HG03432 (cell line): Measurements from ENCODE around the gene ZNF620.
"Not testable (repeated sequence)": the region's sequence is repeated elsewhere in the genome, so short reads cannot be mapped to it uniquely, and the experiment has no call there.

ENCODE experiments used
- ATAC-seq: cut with Tn5 transposase; IDR thresholded peaks from one replicate; pipeline ENCODE4 v1.9.1; 2021; ENCODE audit warnings: mild to moderate bottlenecking, moderate library complexity; ENCODE audit not compliant: unreplicated experiment

Gene ZNF620

DNA sequence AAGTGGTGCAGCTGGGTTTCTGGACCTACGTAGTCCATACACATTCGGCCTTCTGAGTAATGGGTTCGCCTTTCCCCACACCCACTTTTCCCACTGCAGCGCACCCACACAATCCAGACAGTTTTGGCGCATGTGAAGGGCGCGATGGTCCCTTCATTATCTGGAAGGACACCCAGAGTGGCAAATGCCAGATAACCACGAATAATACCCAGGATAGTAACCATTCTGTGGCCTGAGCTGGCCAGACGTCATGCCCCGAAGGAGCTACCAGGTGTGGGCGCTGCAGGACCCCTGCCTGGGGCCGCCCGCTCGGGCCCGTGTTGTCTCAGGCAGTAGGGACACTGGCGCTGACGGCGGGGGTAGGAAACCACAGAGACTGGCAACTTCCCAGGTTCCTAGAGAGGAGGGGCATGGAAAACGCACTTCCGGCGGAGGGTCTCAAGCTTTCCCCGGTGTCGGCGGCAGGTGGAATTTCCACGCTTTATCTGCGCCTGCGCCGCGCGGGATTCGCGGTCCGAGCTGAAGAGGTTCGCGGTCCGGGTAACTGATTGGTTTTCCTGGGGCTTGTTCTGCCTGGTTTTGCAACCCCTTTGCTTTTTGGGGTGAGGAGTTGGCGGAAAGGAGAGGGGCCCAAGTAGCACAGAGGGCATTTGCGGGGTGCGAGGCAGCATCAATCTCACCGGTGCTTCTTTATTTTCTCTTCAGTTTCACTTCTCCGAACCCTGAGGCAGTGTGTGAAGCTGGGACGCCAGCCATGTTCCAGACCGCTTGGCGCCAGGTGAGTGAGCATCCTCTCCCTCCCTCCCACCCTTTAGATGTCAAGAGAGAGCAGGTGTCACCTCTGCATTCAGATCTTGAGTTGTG is at the start of gene ZNF620:
ZNF620 (plus strand) TSS at position 441 of the 864 bp plus-strand sequence; CDS start at position 755, 314 bp downstream.
- peak; percentile 93 for ATAC-seq

GRCh38 chr3:40456279-40456939 is 49.4 kb upstream of the ZNF620 start:
- ATAC-seq: no peak

DNA sequence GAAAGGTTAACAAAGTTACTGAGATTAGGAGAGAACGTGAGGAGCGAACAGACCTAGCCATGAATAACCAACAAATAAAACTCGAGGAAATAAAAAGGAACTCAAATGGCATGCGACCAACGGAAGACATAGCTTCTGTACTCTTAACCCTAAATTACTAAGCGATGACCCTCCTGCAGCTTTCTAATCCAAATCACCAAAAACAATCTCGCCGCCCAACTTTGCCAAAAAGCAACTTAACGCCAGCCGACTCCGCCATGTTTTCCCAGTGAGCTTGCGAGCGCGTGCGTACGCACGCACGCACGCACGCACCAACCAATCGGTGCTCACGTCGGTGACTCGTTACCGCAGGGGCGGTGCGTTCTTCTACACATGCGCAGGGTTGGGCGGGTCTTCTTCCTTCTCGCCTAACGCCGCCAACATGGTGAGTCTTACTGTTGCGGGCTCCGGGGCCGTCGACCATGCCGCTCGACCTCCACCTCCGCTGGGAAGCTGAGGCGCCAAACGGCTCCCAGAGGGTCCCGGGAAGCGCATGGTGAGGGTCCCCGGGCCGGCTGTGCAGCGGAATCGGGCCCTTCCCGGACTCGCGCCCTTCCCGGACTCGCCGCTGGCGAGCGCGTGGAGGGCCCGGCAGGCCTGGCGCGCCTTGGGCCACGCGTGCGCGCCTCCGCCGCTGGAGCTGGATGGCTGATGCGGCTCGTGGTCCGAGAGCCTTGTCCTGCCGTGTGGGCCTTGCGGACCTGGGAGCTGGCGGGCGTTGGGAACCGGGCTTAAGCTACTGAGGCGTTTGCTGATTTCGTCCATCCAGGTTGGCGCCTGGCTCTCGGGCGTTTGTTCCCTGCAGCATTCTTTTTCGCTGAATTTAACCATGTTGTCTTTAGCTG is 48.7 kb upstream of the ZNF620 start, which contains the start of gene RPL14:
RPL14 (plus strand) TSS at position 400 of the 884 bp plus-strand sequence; CDS start at position 533, 133 bp downstream.
- peak; percentile 66 for ATAC-seq

- no peak for ATAC-seq
Observed at GRCh38 chr3:40458473-40458872, 47.4 kb upstream of the ZNF620 start.

DNA sequence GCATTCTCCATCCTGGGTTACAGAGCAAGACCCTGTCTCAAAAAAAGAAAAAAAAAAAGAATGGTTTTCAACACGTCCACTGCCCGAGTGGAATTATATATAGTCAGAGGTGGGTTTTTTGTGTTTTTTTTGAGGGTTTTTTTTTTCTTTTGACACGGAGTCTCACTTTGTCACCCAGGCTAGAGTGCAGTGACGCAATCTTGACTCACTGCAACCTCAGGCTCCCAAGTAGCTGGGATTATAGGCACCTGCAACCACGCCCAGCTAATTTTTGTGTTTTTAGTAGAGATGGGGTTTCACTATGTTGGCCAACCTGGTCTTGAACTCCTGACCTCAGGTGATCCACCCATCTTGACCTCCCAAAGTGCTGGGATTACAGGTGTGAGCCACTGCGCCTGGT is 45.4 kb upstream of the ZNF620 start:
- not testable (repeated sequence) for ATAC-seq

DNA sequence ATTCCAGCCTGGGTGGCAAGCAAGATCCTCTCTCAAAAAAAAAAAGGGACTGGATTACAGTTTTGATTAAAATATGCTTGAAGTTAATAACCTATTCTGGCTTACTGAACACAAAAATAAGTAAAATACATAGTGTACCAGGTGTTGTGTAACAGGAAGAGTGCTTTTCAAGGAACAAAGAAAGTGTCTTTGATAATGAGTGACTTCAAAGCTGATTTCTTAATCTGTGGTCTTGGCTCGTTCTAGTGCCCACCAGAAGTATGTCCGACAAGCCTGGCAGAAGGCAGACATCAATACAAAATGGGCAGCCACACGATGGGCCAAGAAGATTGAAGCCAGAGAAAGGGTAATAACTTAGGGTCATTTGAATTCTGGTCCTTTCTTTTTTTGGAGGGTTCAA is 44.7 kb upstream of the ZNF620 start:
- no peak for ATAC-seq

DNA sequence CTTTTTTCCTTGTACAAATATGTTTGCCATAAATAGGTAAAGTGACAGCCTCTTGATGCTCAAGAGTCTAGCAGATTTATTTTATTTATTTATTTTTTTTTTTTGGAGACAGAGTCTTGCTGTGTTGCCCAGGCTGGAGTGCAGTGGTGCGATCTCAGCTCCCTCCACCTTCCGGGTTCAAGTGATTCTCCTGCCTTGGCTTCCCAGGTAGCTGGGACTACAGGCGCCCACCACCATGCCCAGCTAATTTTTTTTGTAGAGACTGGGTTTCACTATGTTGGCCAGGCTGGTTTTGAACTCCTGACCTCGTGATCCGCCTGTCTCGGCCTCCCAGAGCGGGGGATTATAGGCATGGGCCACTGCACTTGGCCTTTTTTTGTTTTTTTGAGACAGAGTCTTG is 43.0 kb upstream of the ZNF620 start:
- ATAC-seq: not testable (repeated sequence)

GRCh38 chr3:40463579-40463978 is 42.3 kb upstream of the ZNF620 start:
- ATAC-seq: no peak

- no peak for ATAC-seq
Observed at GRCh38 chr3:40464339-40465110, 41.3 kb upstream of the ZNF620 start.

DNA sequence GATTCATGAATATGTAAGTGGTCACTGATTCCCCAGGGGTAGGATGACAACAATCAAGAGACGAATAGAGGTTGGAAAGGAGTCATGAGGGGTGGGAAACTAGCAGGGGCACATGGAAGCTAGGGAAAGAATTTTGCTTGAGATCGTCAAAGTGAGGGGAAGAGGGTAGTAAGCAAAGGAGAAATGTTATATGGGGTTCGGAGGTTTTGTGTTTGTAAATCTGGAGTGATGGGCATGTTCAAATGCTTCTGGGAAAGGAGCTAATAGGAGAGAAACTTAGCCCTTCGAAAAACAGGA is 40.8 kb upstream of the ZNF620 start:
- no peak for ATAC-seq

DNA sequence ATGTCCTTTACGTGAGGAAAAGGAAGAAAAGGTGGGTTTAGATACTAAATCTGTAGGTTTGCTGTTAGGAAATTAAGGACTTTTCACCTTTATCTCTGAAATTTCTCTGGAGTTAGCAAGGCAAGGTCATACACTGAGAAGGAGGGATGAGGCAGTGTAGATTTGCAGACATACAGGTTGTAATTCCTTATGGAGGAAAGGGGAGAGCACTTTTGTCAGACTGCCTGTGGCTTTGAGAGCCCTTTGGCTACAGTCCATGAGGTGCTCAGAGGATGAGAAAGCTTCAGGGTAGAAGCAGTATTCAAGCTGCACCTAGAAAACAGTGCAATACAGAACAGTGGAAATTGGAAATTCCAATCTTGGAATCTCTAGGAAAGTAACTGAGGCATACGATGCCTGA is 40.4 kb upstream of the ZNF620 start:
- no peak for ATAC-seq

DNA sequence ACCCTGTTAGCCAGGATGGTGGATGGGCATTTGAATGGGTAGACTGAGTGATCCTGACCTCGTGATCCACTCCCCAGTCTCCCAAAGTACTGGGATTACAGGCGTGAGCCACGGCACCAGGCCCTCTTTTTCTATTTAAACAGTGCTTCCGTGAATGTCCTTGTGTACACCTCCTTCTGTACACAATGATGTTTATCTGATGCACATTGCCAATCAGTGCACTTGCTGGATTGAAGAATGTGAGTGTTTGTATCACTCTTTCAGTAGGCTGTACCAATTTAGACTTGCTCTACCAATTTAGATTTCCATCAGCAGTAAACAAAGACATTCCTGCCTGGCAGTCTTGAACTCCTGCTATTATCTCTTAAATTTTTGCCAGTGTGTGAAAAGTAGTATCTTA is 37.8 kb upstream of the ZNF620 start:
- no peak for ATAC-seq

GRCh38 chr3:40470701-40471100 is 35.1 kb upstream of the ZNF620 start:
- no peak for ATAC-seq

DNA sequence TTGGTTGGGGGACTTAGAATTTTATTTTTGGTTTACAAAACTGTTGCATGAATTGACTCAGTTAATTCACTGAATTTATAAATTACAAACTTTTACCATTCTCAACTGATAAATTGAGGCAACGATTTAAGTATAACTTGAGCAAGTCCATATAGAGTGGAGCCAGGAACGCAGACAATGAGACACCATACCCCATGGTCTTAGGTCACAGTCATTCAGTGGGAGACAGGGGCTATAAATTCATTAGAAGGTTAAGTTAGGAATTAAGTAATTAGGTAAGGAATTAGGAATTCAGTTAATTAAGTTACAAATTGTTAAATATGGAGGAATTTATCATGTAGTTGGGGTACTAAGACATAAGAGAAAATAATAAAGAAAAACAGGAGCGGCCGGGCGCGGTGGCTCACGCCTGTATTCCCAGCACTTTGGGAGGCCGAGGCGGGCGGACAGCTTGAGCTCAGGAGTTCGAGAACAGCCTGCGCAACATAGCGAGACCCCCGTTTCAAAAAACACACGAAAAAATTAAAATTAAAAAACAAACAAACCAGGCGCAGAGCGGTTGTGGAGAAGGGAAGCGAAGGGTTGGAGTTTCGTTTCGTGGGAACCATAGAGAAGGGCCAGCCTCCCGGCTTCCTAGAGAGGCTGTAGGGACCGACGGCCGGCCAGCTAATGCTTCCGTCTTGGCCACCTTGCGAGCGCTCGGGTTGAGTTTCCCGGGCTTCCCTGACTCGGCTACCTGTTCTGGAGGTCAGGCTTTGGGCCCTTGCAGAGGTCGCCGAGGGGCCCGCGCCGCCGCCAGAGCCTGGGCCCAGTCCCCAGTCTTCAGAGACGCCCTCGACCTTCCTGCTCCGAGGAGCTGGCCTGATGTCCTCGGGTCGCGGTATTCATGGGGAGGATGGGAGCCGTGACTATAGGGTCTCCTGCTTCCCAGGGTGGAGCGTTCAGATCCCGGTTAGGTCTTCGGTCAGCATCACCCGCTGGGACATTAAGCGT is 29.1 kb upstream of the ZNF620 start, which contains the start of gene ZNF619:
ZNF619 (plus strand) TSS at position 645 of the 993 bp plus-strand sequence. CDS start 858 bp downstream, outside the sequence.
- ATAC-seq: peak; percentile 86

DNA sequence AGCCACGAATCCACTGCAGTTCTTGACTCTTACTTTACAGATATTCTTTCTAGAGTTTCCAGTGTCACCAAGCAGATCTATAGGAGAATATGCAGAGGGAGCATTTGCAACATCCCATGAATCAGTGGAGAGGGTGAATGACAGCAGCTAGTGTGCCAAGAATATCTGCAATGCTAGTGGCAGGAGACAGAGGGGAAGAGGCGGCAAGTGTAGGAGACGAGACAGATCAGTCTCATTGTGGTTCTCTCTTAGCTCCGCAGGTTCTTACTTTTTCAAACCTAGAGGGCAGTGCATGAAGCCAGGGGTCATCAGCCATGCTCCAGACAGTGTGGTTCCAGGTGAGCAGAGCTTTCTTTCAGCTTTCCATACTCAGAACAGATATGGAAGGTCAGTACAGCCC is 28.2 kb upstream of the ZNF620 start:
- ATAC-seq: no peak

DNA sequence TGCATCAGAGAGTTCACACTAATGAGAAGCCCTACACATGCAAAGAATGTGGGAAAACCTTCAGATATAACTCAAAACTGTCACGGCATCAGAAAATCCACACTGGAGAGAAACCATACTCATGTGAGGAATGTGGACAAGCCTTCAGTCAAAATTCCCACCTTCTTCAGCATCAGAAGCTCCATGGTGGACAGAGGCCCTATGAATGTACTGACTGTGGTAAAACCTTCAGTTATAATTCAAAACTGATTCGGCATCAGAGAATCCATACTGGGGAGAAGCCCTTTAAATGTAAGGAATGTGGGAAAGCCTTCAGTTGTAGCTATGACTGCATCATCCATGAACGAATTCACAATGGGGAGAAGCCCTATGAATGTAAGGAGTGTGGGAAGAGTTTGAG is 18.7 kb upstream of the ZNF620 start:
- ATAC-seq: no peak

GRCh38 chr3:40490916-40491315 is 14.9 kb upstream of the ZNF620 start:
- ATAC-seq: no peak

DNA sequence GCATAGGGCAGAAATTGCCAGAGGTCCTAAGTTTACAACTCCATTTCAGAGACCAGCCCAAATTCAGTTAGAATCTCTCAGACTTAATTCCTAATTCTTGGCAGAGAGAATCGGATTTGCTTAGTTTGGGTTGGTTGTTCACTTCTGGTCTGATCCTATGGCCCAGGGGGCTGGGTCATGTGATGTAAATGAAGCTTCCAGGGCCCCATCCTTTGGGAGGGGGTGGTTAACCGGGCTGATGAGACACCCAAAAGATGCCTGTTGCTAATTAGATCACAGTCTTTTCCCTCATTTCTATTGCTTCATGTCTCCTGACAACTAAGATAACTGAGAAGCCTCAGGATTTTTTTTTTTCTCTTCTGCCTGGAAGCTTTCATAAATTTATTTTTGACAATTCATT is 11.1 kb upstream of the ZNF620 start:
- ATAC-seq: no peak

- no peak for ATAC-seq
Observed at GRCh38 chr3:40497288-40497687, 8.6 kb upstream of the ZNF620 start.
